Omental fat pad (tissue), 4 donors: ENCODE data around the gene TRIO. TPM values are rescaled to one million over a fixed set of nuclear protein-coding genes. Genes with fewer than 3 reads are reported as not detected.

Source experiments
- ATAC-seq: fragments of 150-250 bp; one replicate; pipeline ENCODE4 v1.9.1; 2016; ENCODE audit warnings: mild to moderate bottlenecking, moderate library complexity; ENCODE audit not compliant: low FRiP score
- DNase-seq: peaks from one replicate; pipeline ENCODE4 v3.0.0-alpha.2; 2019; ENCODE audit warnings: low spot score
- CTCF ChIP-seq, 3 donors: fragments of 450-650 bp; IDR thresholded peaks; one replicate each; pipeline ENCODE4 v1.5.1; 2016 to 2017; ENCODE audit warnings: antibody characterized with exemption in 3 of 3, mild to moderate bottlenecking in 3 of 3, moderate library complexity in 2 of 3
- total RNA-seq, 4 donors: library from RNA; depleted of rRNA; stranded (reverse); fragments of >200 nt; gene quantifications; one replicate each; pipeline ENCODE4 v1.1.0, GENCODE V29; 2016

TRIO gene
- total RNA-seq, 4 donors from 2014 or later: 125 to 370 (median 193) TPM

GRCh38 chr5:14497311-14497710 is 354.2 kb downstream of the TRIO start:
- no peak for TF ChIP-seq CTCF (IDR thresholded peaks at IDR 0.05)
- ATAC-seq: no peak
- DNase-seq: no peak

- no peak for ATAC-seq
- TF ChIP-seq CTCF (IDR thresholded peaks at IDR 0.05): no peak
- no peak for DNase-seq
Measured at GRCh38 chr5:14501353-14502293, 358.5 kb downstream of the TRIO start.

GRCh38 chr5:14502294-14502690 is 359.1 kb downstream of the TRIO start:
- no peak for TF ChIP-seq CTCF (IDR thresholded peaks at IDR 0.05)
- DNase-seq: no peak
- ATAC-seq: no peak

GRCh38 chr5:14503017-14503680 is 360.0 kb downstream of the TRIO start:
- TF ChIP-seq CTCF (IDR thresholded peaks at IDR 0.05): no peak
- no peak for ATAC-seq
- DNase-seq: no peak

GRCh38 chr5:14503681-14504331 is 360.7 kb downstream of the TRIO start:
- no peak for TF ChIP-seq CTCF (IDR thresholded peaks at IDR 0.05)
- DNase-seq (no peak), ATAC-seq (no peak)

- ATAC-seq (no peak), DNase-seq (no peak)
- TF ChIP-seq CTCF (IDR thresholded peaks at IDR 0.05): no peak
Measured at GRCh38 chr5:14504332-14504727, 361.2 kb downstream of the TRIO start.
